GM23248 (cell line): ENCODE results near the gene RASD2. TPM values are rescaled to one million over a fixed set of nuclear protein-coding genes. Genes with fewer than 3 reads are reported as not detected.
"Not testable (repeated sequence)": the region's sequence is repeated elsewhere in the genome, so short reads cannot be mapped to it uniquely, and the experiment has no call there.

Source experiments
- DNase-seq: peaks from one replicate; pipeline ENCODE4 v3.0.0-alpha.2; 2015
- H2AFZ ChIP-seq: fragments of 200-600 bp; sonication (generic); 2 replicates; pipeline ENCODE4 v1.6.1; 2016; ENCODE audit warnings: antibody characterized with exemption
- H3F3A ChIP-seq: fragments of 200-600 bp; sonication (generic); 2 replicates; pipeline ENCODE4 v1.6.1; 2016; ENCODE audit warnings: mild to moderate bottlenecking, antibody characterized with exemption, mixed run types; ENCODE audit not compliant: insufficient read depth
- H3K27ac ChIP-seq: fragments of 200-600 bp; sonication (generic); 2 replicates; pipeline ENCODE4 v1.5.1; 2016; ENCODE audit warnings: mild to moderate bottlenecking
- H3K27me3 ChIP-seq: fragments of 200-600 bp; sonication (generic); replicated peaks from 2 replicates; pipeline ENCODE4 v1.6.1; 2016; ENCODE audit warnings: mild to moderate bottlenecking; ENCODE audit not compliant: insufficient read depth
- H3K36me3 ChIP-seq: fragments of 200-600 bp; sonication (generic); 2 replicates; pipeline ENCODE4 v1.6.1; 2016; ENCODE audit warnings: low read depth, mild to moderate bottlenecking
- H3K4me1 ChIP-seq: fragments of 200-600 bp; sonication (generic); 2 replicates; pipeline ENCODE4 v1.6.1; 2016; ENCODE audit warnings: mild to moderate bottlenecking; ENCODE audit not compliant: insufficient read depth
- H3K4me2 ChIP-seq: fragments of 200-600 bp; sonication (generic); one replicate; pipeline ENCODE4 v1.6.1; 2016; ENCODE audit warnings: mild to moderate bottlenecking; ENCODE audit not compliant: unreplicated experiment
- H3K4me3 ChIP-seq: fragments of 200-600 bp; sonication (generic); 2 replicates; pipeline ENCODE4 v1.5.1; 2016; ENCODE audit warnings: mild to moderate bottlenecking
- H3K79me2 ChIP-seq: fragments of 200-600 bp; sonication (generic); 2 replicates; pipeline ENCODE4 v1.6.1; 2016; ENCODE audit warnings: mild to moderate bottlenecking; ENCODE audit not compliant: insufficient read depth
- H3K9ac ChIP-seq: fragments of 200-600 bp; sonication (generic); 2 replicates; pipeline ENCODE4 v1.6.1; 2016; ENCODE audit warnings: mild to moderate bottlenecking
- H3K9me2 ChIP-seq: fragments of 200-600 bp; sonication (generic); 2 replicates; pipeline ENCODE4 v1.6.1; 2016; ENCODE audit warnings: mixed run types, mild to moderate bottlenecking, moderate library complexity; ENCODE audit not compliant: insufficient read depth
- H3K9me3 ChIP-seq: fragments of 200-600 bp; sonication (generic); one replicate; pipeline ENCODE4 v1.6.1; 2017; ENCODE audit warnings: low read depth
- H4K20me1 ChIP-seq: fragments of 200-600 bp; sonication (generic); 2 replicates; pipeline ENCODE4 v1.6.0; 2016; ENCODE audit not compliant: insufficient read depth
- EZH2 ChIP-seq: fragments of 200-600 bp; sonication (generic); IDR thresholded peaks from 2 replicates; pipeline ENCODE4 v1.6.1; 2018; ENCODE audit warnings: antibody characterized with exemption, mild to moderate bottlenecking; ENCODE audit not compliant: insufficient read depth, poor library complexity, severe bottlenecking
- EZH2phosphoT487 ChIP-seq: fragments of 200-600 bp; sonication (generic); IDR thresholded peaks from 2 replicates; pipeline ENCODE4 v1.6.1; 2018; ENCODE audit warnings: antibody characterized with exemption, moderate library complexity, mild to moderate bottlenecking, low read depth; ENCODE audit not compliant: insufficient read depth
- WGBS, 2 experiments: methylation state at CpG; one replicate each; pipeline ENCODE4 v1.1.6; 2015 to 2017; ENCODE audit warnings: low lambda C conversion rate in 2 of 2, low coverage in 1 of 2; ENCODE audit errors: missing lambda C conversion rate in 2 of 2; 5-methylcytosine and 5-hydroxymethylcytosine counted together
- in situ Hi-C: fragments of 300-500 bp; cut with MboI; formaldehyde crosslinking; loops from 2 replicates; pipeline ENCODE4 v1.15.0; 2020
- polyA plus RNA-seq: library from polyadenylated mRNA; unstranded; fragments of >200 nt; fragmentation: Nextera tagmentation; extraction: Ambion mirVana; gene quantifications from 2 replicates; pipeline ENCODE4 v1.2.1, GENCODE V29; 2016
- total RNA-seq: library from RNA; depleted of rRNA; stranded (reverse); fragments of >200 nt; shearing (Covaris generic); gene quantifications from 2 replicates; pipeline ENCODE4 v1.2.3, GENCODE V29; 2014

Gene RASD2
- total and polyA plus RNA-seq, 2 experiments from 2014 or later, result 0.76 to 1.5 TPM

DNA sequence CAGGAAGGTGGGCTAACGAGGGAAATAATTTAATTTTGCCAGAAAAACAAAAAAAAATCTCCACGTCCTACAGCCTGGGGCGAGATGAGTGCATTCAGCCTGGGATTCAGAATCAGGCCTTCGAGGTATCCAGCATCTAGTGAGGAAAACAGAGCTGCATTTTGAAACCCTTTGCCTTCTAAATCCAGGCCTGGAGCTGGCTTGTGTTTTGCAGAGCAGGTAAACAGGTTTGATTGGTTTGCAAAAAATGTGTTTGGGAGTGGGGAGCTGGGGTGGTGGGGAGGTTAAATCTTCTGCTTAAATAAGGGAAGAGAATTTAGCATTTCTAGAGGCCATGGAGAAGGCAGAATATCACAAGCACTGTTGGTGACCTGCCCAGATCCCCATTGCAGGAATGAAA, 29.7 kb upstream of the RASD2 start:
- Histone ChIP-seq H3K27me3 (no peaks in the 10 kb centered on the region), H3K9me3 (no peaks in the 10 kb centered on the region), H3K79me2 (no peaks in the 10 kb centered on the region), H3K36me3 (no peaks in the 10 kb centered on the region), H3K4me3 (no peak overlapping the region), H4K20me1 (no peaks in the 10 kb centered on the region), H3K4me2 (no peak overlapping the region), H3F3A (peaks cover 17% of the 10 kb centered on the region; the same call in 1 of the 2 replicates), H3K9ac (peak overlapping the region; percentile 18; the same call in 1 of the 2 replicates), H3K9me2 (no peaks in the 10 kb centered on the region), H3K4me1 (peaks cover 17% of the 10 kb centered on the region), H2AFZ (no peak overlapping the region), H3K27ac (peak overlapping the region; percentile 39)
- no peak for TF ChIP-seq EZH2phosphoT487
- no peak for TF ChIP-seq EZH2
- 84 to 87% methylated on average over 4 of the region's 4 CpGs for WGBS, 2 experiments
- DNase-seq, result no peak
- in situ Hi-C loops, result no loop called here

DNA sequence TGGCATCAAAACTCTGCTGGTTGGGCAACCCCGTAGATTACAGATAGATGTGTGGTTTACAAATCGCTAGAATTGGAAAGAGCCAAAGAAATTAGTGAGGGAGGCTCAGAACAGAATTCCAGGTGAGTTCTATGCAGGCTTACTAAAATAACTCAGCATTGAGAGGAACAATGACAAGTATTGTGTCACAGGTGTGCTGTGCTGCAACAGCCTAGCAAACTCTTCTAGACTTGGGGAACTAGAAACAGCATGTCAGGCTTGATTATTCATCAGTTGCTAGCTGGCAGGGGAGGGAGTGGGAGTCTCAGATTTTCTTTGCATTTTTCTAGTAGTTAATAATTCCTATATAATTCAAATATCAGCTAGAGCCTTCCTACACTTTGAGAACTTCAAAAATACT, 26.3 kb upstream of the RASD2 start:
- no peak for DNase-seq
- Histone ChIP-seq H3K27ac (no peak overlapping the region), H2AFZ (no peak overlapping the region), H3K4me3 (no peak overlapping the region), H3K9me2 (no peaks in the 10 kb centered on the region), H3K4me1 (peaks cover 24% of the 10 kb centered on the region), H4K20me1 (no peaks in the 10 kb centered on the region), H3K79me2 (no peaks in the 10 kb centered on the region), H3K4me2 (no peak overlapping the region), H3K9me3 (no peaks in the 10 kb centered on the region), H3K27me3 (no peaks in the 10 kb centered on the region), H3K9ac (no peak overlapping the region), H3F3A (peaks cover 17% of the 10 kb centered on the region; the same call in 1 of the 2 replicates), H3K36me3 (no peaks in the 10 kb centered on the region)
- 89 to 95% methylated on average over 2 of the region's 2 CpGs for WGBS, 2 experiments
- in situ Hi-C loops, result no loop called here
- no peak for TF ChIP-seq EZH2phosphoT487
- TF ChIP-seq EZH2, result no peak

DNA sequence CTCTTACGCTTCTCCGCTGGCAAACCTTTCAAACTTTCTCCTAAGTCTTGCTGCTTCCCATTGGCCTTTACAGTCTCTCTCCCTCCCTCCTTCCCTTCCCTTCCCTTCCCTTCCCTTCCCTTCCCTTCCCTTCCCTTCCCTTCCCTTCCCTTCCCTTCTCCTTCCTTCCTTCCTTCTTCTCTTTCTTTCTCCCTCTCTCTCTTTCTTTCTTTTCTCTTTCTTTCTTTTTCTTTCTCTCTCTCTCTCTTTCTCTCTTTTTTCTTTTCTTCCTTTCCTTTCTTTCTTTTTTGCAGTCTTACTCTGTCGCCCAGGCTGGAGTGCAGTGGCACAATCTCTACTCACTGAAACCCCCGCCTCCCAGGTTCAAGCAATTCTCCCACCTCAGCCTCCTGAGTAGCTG, 24.7 kb upstream of the RASD2 start:
- H3K27ac ChIP-seq, H3K4me3 ChIP-seq, H3K4me2 ChIP-seq, H3K79me2 ChIP-seq, H3K36me3 ChIP-seq, H3K9me3 ChIP-seq, H2AFZ ChIP-seq, H3K27me3 ChIP-seq, H3K9ac ChIP-seq, in situ Hi-C loops, H3K9me2 ChIP-seq, H3F3A ChIP-seq, DNase-seq, H4K20me1 ChIP-seq: not testable (repeated sequence)
- H3K4me1 ChIP-seq, result peaks cover 14% of the 10 kb centered on the region
- WGBS, 2 experiments, result 89 to 96% methylated on average over 4 of the region's 4 CpGs

DNA sequence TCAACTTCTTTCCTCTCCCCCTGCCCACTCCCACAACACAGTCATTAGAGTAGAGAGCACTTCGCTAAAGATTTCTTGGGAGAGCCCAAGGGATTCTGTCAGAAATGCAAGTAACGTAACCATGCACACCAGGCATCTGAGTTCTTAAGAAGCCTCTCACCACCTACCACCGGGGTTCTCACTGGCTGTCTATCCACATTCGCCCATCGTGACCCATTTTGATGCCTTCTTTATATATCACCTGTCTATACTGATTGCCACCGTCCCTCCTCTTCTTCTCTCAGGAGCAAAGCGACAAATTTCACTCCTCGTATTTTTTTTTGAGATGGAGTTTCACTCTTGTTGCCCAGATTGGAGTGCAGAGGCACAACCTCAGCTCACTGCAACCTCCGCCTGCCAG, 23.9 kb upstream of the RASD2 start:
- 80 to 85% methylated on average over 9 of the region's 9 CpGs for WGBS, 2 experiments
- no peak for TF ChIP-seq EZH2phosphoT487
- no peak for TF ChIP-seq EZH2

DNA sequence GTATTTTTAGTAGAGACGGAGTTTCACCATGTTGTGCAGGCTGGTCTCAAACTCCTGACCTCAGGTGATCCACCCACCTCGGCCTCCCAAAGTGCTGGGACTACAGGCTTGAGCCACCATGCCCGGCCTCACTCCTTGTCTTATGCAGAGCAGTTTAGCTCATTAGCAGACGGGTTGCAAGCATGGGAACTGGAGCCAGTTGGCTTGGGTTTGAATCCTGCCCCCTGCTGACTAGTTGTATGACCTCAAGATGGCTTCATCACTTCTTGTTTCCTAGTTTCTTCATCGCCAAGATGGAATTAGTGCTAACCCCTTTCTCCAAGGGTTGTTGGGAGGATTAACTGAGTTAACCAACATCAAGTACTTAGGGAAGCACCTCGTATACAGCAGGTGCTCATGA, 23.4 kb upstream of the RASD2 start:
- 80 to 84% methylated on average over 6 of the region's 6 CpGs for WGBS, 2 experiments
- TF ChIP-seq EZH2, result no peak
- TF ChIP-seq EZH2phosphoT487, result no peak
- no peak overlapping the region for H3K27ac ChIP-seq
- peaks cover 10% of the 10 kb centered on the region for H3K4me1 ChIP-seq
- no peak overlapping the region for H3K4me2 ChIP-seq
- no peaks in the 10 kb centered on the region for H3K36me3 ChIP-seq
- no peaks in the 10 kb centered on the region for H3K9me2 ChIP-seq
- no peaks in the 10 kb centered on the region for H3K9me3 ChIP-seq
- H3K9ac ChIP-seq, result no peak overlapping the region
- no peaks in the 10 kb centered on the region for H3K79me2 ChIP-seq
- in situ Hi-C loops, result no loop called here
- no peaks in the 10 kb centered on the region for H3F3A ChIP-seq
- no peak overlapping the region for H3K4me3 ChIP-seq
- DNase-seq, result no peak
- no peak overlapping the region for H2AFZ ChIP-seq
- H3K27me3 ChIP-seq, result no peaks in the 10 kb centered on the region; the same call in 1 of the 2 replicates
- no peaks in the 10 kb centered on the region for H4K20me1 ChIP-seq

More for the DNA sequence above, 23.9 kb upstream of the RASD2 start:
- no peak overlapping the region for H2AFZ ChIP-seq
- H3K4me3 ChIP-seq, result no peak overlapping the region
- no peak for DNase-seq
- H3K36me3 ChIP-seq, result no peaks in the 10 kb centered on the region
- H4K20me1 ChIP-seq, result no peaks in the 10 kb centered on the region
- in situ Hi-C loops, result no loop called here
- H3K9me3 ChIP-seq, result no peaks in the 10 kb centered on the region
- H3K9ac ChIP-seq, result no peak overlapping the region
- H3K27me3 ChIP-seq, result no peaks in the 10 kb centered on the region
- H3F3A ChIP-seq, result no peaks in the 10 kb centered on the region
- H3K79me2 ChIP-seq, result no peaks in the 10 kb centered on the region
- H3K4me2 ChIP-seq, result no peak overlapping the region
- no peak overlapping the region for H3K27ac ChIP-seq
- H3K4me1 ChIP-seq, result peaks cover 10% of the 10 kb centered on the region
- H3K9me2 ChIP-seq, result no peaks in the 10 kb centered on the region
